HG02852 (cell line): Measurements from ENCODE around the gene CADPS2.

Experiments used
- ATAC-seq: cut with Tn5 transposase; IDR thresholded peaks from one replicate; pipeline ENCODE4 v1.9.1; 2021; ENCODE audit warnings: mild to moderate bottlenecking, moderate library complexity; ENCODE audit not compliant: unreplicated experiment

CADPS2 gene

DNA sequence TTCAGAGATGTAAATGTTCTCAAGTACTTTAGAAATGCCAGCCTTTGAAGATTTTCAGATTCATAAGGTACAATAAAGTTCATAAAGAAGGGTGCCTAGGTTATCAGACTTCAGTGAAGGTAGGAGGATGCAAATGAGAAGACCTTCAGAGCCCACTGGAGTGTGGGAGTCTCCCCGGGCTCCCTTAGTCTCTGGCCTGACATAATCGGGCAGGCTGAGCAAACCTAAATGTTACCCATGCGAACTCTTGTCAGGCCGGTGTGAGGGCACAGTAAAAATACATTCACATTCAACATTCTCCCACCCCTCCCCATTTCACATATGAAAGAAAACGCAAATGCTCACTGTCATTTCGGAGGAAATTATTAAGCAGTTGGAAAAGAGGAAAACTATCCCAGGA, 479.1 kb downstream of the CADPS2 start:
- ATAC-seq, result no peak

- no peak for ATAC-seq
Observed at GRCh38 chr7:122403113-122403512, 483.1 kb downstream of the CADPS2 start.

- ATAC-seq, result no peak
Observed at GRCh38 chr7:122402235-122402634, 484.0 kb downstream of the CADPS2 start.

DNA sequence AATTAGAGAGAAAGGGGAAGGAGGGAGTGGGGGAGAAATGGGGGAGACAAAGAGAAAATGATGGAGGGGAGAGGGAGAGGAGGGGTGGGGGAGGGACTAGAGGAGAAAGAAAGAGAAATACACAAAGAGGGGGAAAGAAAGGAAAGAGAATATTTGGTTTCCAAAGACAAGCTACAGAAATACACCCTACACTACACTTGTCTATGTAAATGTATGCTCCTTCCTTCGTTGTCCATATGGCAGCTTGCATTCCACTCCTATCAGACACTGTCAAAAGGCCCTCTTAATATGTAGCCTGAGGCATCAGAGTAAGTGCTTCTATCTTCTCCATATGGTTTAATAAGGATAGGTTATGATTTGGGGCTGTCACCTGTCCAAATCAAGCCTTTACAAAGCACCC, 488.9 kb downstream of the CADPS2 start:
- ATAC-seq, result no peak

GRCh38 chr7:122394512-122394911, 491.7 kb downstream of the CADPS2 start:
- ATAC-seq, result no peak

DNA sequence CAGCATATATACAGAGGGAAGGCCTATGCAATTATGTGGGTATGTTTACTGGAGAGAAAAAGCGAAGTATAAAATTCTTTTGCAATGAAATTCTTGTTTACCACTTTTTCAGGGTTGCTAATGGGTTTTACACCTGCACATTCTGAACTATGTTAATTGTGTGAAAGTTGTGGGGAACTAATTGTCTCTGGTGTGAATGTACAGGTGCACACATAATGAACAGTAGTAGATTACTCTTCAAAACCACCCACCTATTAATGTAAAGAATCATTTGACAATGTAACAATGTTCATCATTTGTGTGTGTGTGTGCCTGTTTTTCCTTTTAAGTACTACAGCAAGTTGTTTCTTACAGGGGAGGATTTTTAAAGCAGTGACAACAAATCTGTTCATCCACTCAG, 501.7 kb downstream of the CADPS2 start:
- ATAC-seq, result no peak

- peak; percentile 85 for ATAC-seq
Observed at GRCh38 chr7:122383934-122384333, 502.3 kb downstream of the CADPS2 start.

GRCh38 chr7:122380992-122381391, 505.3 kb downstream of the CADPS2 start:
- ATAC-seq, result no peak

- ATAC-seq, result no peak
Observed at GRCh38 chr7:122379491-122379890, 506.8 kb downstream of the CADPS2 start.

GRCh38 chr7:122369756-122370155, 516.5 kb downstream of the CADPS2 start:
- ATAC-seq, result no peak

GRCh38 chr7:122364761-122365280, 521.4 kb downstream of the CADPS2 start:
- no peak for ATAC-seq

DNA sequence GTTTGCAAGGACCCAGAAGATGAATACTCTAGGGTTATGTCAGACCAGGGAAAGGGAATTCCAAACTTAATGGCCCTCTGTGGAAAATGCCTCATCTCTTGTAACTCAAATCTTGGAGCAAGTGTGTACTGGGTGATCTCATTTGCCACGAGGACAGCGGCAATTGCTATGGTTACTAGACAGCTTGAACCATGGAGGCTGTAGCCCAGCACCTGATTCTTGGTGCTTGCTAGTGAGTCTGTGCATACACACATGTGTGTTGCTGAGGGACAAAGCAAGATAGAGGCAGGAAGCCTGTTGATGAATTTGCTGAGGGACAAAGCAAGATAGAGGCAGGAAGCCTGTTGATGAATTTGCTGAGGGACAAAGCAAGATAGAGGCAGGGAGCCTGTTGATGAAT, 523.1 kb downstream of the CADPS2 start:
- ATAC-seq, result no peak

DNA sequence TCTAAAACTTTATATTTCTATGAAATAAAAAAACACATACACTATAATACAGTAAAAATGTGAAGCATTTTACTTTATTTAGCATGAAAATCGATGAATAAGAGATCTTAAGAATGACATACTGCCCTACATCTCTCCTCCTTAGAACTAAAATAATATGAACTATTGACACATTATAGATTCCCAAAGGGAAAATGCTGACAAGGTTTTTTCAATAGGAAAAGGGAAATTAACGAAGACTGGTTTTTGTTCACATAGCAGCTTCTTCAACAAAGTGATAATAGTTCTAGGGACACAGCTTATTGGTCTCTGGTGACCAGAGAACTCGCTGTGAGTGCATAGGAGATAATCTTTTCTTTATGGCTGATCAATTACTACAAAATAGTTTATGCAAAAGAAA, 523.8 kb downstream of the CADPS2 start:
- ATAC-seq, result no peak

- no peak for ATAC-seq
Observed at GRCh38 chr7:122354656-122355055, 531.6 kb downstream of the CADPS2 start.

GRCh38 chr7:122352454-122352853, 533.8 kb downstream of the CADPS2 start:
- no peak for ATAC-seq

GRCh38 chr7:122350701-122351100, 535.6 kb downstream of the CADPS2 start:
- no peak for ATAC-seq

GRCh38 chr7:122344303-122344620, 542.0 kb downstream of the CADPS2 start:
- no peak for ATAC-seq

DNA sequence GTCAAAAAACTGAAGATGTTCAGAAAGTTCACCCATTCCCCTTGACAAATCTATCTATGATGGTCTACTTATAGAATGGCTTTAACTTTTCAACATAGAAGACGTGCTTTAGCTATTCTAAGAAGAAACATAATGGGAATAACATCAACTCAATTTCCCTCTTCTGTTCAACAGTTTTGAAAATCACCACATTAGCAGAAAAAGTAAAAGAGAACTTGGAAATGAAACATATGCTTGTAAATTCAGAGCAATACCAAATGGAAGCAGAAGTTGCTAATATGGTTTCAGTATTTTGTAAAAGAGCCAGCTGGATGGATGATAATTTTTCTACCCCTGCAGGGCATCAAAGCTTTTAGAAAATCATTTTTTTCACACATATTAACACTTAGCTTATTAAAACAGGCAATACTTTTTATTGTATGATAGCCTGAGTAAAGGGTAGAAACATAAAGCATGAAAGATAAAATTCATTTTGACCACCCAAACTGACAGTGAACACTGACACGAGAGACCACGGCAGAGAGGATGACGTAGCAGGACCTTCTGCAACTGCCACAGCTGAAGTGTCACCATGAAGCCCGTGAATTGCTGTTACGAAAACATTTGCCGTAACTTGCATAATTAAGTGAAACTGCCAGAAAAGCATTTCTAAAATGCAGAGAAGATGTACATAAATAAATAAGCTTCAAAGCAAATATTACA, 542.5 kb downstream of the CADPS2 start:
- ATAC-seq, result no peak

- no peak for ATAC-seq
Observed at GRCh38 chr7:122340427-122340826, 545.8 kb downstream of the CADPS2 start.

- no peak for ATAC-seq
Observed at GRCh38 chr7:122339145-122339904, 546.9 kb downstream of the CADPS2 start.

GRCh38 chr7:122337011-122337410, 549.2 kb downstream of the CADPS2 start:
- ATAC-seq, result no peak

DNA sequence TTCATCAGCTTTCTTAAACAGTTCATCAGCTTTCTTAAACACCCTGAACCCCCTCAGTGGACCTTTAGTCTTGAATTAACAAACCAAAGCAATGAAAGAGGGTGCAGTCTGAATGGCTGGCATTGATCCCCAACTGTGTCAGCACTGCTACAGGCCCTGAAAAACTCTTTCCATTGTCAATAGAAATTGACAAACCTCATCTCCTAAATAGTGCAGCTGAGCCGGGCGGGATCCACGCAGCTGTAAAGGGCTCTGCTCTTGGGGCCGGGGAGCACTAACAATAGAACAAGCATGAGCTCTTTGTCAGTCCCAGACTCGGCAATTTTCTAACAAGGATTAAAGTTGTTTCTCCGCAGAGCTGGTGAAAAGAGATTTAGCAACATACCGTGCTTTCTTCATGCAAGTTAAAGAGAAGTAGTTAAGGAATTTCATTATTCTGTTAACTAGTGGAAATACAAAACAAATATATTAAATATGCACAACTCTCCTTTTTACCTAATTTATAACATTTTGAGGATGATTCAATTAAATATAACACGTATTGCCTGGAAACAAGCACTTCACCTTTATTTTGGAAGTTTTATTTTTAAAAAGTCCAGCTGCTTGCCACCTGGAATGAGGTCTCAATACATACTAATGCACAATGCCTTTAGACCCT, 557.0 kb downstream of the CADPS2 start:
- no peak for ATAC-seq
